ENCODE measurements around the gene COL23A1. TPM values are rescaled to one million over a fixed set of nuclear protein-coding genes. Genes with fewer than 3 reads are reported as not detected.

Gene COL23A1
- total and polyA plus RNA-seq, 2 of the 8 experiments (the other 6 are each of a cell fraction or from before 2014, with no cell fraction given), result 3.1 to 4.7 TPM

- TF ChIP-seq CHD7 (IDR thresholded peaks at IDR 0.05; ENCODE audit: insufficient replicate concordance, low read length) (no peak), NANOG (IDR thresholded peaks at IDR 0.05; ENCODE audit: insufficient read depth, low read depth, low read length, poor library complexity, severe bottlenecking) (no peak), KDM5A (IDR thresholded peaks at IDR 0.05; ENCODE audit: low read length) (no peak), SIN3A (conservative IDR thresholded peaks at IDR 0.05 in 1 of 2, IDR thresholded peaks at IDR 0.05 in 1 of 2; ENCODE audit: low read depth in 1 of 2, low read length in 2 of 2) (no peak), TCF12 (IDR thresholded peaks at IDR 0.05; ENCODE audit: low read depth, low read length) (no peak), CBX5 (IDR thresholded peaks at IDR 0.05; ENCODE audit: low read depth, low read length) (no peak), CTBP2 (IDR thresholded peaks at IDR 0.05; ENCODE audit: borderline replicate concordance, insufficient read depth, insufficient read length, low read length) (no peak), HDAC2 (IDR thresholded peaks at IDR 0.05; ENCODE audit: borderline replicate concordance in 1 of 2, low read depth in 2 of 2, low read length in 2 of 2) (no peak), SRF (IDR thresholded peaks at IDR 0.05; ENCODE audit: low read depth, low read length) (no peak)
These were observed 208.1 kb downstream of the COL23A1 start (continued) for GRCh38 chr5:178381921-178382695.

All from H1 (cell line).